GM10266 (cell line): ENCODE results near the gene GUK1.

ENCODE experiments used
- DNase-seq: peaks from one replicate; pipeline ENCODE4 v3.0.0; 2012; ENCODE audit errors: extremely low spot score
- TF ChIP-seq, protein P1 (sequence below): IDR thresholded peaks from 2 replicates; pipeline ENCODE4 v1.5.1; 2012; ENCODE audit warnings: mild to moderate bottlenecking, low read depth; ENCODE audit not compliant: control insufficient read depth, insufficient read depth; ENCODE audit errors: missing control alignments

GUK1 gene

DNA sequence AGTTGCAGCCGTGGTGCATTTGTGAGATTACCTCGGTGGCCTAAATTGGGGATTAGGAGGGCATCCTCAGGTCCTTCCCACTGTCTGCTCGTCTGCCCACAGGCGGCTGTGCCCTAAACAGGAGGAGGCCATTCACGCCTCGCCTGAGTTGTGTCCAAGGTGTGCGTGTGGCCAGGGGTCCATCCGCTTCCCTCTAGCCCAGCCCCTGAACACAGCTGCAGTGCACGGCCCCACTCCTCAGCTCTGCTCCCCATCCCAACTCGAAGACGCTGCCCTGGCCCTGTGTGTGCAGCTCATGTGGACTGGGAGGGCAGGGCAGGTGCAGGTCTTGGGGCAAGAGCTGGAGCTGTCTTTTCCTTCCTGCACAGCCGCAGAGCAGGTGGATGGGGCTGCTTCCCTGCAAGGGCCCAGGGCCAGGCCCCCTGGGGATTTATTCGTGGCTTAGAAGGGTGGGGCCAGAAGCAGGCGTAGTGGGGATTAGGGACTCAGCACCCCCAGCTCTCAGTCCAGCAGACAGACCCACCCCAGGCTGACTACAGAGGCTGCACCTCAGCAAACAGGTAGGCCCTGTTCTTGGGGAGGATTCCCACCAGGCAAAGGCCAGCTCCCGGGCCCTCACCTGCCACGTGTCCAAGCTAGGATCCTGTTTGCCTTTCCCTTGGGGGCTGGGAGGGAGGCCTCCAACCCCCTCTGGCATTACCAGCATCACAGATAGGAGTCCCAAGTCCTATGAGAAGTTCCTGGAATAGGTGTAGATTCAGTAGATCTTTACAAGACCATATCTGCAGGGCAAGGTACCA is 4.3 kb downstream of the GUK1 start:
- DNase-seq, result peak; percentile 12
- TF ChIP-seq, protein P1, sequence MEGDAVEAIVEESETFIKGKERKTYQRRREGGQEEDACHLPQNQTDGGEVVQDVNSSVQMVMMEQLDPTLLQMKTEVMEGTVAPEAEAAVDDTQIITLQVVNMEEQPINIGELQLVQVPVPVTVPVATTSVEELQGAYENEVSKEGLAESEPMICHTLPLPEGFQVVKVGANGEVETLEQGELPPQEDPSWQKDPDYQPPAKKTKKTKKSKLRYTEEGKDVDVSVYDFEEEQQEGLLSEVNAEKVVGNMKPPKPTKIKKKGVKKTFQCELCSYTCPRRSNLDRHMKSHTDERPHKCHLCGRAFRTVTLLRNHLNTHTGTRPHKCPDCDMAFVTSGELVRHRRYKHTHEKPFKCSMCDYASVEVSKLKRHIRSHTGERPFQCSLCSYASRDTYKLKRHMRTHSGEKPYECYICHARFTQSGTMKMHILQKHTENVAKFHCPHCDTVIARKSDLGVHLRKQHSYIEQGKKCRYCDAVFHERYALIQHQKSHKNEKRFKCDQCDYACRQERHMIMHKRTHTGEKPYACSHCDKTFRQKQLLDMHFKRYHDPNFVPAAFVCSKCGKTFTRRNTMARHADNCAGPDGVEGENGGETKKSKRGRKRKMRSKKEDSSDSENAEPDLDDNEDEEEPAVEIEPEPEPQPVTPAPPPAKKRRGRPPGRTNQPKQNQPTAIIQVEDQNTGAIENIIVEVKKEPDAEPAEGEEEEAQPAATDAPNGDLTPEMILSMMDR, result no peak

DNA sequence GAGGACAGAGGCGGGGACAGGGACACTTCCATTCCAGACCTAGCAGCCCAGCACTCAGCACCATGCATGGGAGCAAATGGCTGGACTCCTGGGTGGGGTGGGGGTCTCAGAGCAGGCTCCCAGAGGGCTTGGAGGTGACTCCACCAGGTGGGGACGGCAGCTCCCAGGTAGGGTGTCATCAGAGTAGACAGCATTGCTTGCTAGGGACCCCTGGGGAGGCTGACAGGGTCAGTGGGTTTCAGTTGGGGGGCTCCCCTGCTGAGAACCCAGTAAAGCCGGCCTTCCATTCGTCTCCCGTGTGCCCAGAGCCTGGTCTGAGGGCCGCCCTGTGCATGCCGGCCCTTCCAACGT is 4.9 kb downstream of the GUK1 start:
- TF ChIP-seq, protein P1, result no peak
- peak; percentile 12 for DNase-seq

DNA sequence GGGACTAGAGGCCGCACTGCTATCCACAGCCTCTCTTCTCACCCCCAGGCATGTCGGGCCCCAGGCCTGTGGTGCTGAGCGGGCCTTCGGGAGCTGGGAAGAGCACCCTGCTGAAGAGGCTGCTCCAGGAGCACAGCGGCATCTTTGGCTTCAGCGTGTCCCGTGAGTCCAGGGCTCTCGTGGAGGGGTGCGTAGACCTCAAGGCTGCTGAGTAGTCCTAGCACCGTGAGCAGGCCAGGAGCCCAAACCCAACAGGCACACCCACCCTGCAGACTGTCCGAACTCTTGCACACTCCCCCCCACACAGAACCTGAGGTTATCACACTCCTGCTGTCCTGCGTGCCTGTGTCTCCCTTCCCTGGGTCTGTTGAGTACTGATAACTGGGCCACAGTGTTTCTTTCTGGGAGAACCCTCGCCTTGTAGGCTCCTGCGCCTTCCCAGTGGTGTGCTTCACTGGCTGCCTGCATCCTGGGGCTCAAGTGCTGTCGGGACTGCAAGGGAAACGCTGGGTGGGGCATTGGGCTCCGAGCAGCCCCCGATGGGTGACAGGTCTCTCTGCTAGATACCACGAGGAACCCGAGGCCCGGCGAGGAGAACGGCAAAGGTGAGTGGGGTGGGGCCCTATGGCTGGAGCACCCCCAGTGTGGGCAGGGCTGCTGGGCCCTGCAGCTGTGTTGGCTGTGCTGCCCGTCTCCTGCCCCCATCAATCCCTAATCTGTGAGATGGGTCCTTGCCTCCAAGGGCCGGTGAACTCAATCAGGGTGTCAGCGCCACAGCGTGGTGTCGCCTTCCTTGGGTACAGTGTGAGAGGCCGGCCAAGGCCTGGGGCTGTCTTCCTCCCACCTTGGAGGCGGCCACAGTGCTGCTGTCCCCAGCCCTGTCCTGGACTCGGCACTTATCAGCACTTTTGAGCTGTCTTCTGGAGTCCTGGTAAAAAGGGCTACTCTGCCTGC is 5.7 kb downstream of the GUK1 start:
- peak; percentile 4 for DNase-seq
- TF ChIP-seq, protein P1, result no peak

DNA sequence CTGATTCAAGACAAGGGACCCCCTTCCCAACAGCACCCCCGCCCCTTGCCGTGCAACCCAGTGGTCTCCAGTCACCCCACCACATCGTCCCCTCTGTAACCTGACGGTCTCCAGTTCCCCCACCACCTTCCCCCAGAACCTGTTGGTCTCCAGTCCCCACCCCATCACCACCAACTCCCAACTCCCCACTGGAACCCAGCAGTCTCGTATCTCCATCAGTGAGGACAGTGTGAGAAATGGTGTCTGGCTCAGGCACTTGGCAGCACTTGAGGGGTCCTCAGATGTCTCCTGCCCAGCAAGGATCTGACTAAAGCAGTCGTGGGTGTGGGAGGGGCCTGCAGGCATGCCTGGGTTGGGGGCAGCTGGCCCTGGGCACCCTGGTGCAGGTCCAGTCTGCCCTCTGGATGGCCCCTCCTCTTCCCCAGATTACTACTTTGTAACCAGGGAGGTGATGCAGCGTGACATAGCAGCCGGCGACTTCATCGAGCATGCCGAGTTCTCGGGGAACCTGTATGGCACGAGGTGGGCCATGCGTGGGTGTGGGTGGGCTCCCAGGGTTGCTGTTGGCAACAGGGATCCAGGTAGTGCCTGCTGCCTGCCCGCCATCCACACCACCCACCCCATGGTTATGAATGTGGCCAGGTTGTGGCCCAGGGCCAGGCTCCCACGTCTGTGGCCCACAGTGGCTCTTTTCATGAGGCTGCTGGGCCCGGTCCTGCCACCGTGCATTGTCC is 6.5 kb downstream of the GUK1 start:
- DNase-seq, result peak; percentile 5
- TF ChIP-seq, protein P1, result no peak

DNA sequence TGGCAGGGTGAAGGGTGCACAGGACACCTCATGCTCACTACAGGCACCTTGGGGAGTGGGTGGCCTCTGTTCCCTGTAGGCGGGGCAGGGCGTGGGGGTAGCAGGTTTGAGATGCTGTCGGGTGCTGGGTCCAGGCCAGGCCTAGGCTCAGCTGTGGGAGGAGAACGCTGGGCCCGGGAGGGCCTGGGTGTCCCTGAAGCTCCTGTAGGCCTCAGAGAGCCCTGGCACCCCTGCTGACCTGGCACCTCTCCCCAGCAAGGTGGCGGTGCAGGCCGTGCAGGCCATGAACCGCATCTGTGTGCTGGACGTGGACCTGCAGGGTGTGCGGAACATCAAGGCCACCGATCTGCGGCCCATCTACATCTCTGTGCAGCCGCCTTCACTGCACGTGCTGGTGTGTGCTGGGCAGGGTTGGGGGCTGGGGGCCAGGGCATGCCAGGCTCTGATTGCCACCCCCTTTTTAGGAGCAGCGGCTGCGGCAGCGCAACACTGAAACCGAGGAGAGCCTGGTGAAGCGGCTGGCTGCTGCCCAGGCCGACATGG is 7.1 kb downstream of the GUK1 start:
- DNase-seq, result peak; percentile 7
- TF ChIP-seq, protein P1, result no peak

DNA sequence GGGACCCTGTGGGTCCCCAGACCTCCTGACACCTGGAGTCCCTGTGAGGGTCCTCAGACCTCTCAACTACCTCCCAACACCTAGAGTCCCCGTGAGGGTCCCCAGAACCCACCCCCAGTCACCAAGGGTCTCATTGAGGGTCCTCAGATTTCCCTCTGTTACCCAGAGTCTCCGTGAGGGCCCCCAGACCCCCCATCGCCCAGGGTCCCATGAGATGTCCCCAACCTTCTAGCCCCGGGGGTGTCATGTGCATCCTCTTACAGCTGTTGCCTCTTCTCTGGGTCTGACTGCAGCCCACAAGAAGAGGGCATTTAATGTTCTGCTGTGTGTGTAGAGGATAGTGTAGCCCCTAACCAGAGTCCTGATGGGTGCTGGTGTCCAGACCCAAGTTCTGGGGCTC is 7.7 kb downstream of the GUK1 start:
- DNase-seq, result peak; percentile 7
- TF ChIP-seq, protein P1, result no peak
